ENCODE data around the gene TMEM270.
"Not testable (repeated sequence)": the region's sequence is repeated elsewhere in the genome, so short reads cannot be mapped to it uniquely, and the experiment has no call there.

Gene TMEM270

GRCh38 chr7:73833251-73833919 lies 27.6 kb upstream of the TMEM270 start:
- DNase-seq = no peak

GRCh38 chr7:73834626-73835191 lies 26.2 kb upstream of the TMEM270 start:
- no peak for DNase-seq

GRCh38 chr7:73837167-73837566 lies 23.8 kb upstream of the TMEM270 start:
- not testable (repeated sequence) for DNase-seq

- no peak for DNase-seq
Observed at GRCh38 chr7:73838642-73839041, 22.3 kb upstream of the TMEM270 start.

GRCh38 chr7:73839290-73839689 lies 21.7 kb upstream of the TMEM270 start:
- no peak for DNase-seq

- no peak for DNase-seq
Observed at GRCh38 chr7:73839743-73840714, 20.9 kb upstream of the TMEM270 start.

- DNase-seq = no peak
Observed at GRCh38 chr7:73840715-73841379, 20.1 kb upstream of the TMEM270 start.

GRCh38 chr7:73841689-73842066 lies 19.3 kb upstream of the TMEM270 start:
- no peak for DNase-seq

GRCh38 chr7:73842067-73842976 lies 18.6 kb upstream of the TMEM270 start, which contains the start of gene METTL27:
Gene METTL27, minus strand, starts transcription at chr7:73842516. Its CDS starts 376 bp downstream, at chr7:73842140.
- DNase-seq = peak; percentile 94

- DNase-seq = no peak
Observed at GRCh38 chr7:73844131-73844547, 16.8 kb upstream of the TMEM270 start.

GRCh38 chr7:73844848-73845460 lies 16.0 kb upstream of the TMEM270 start:
- DNase-seq = peak; percentile 67

- not testable (repeated sequence) for DNase-seq
Observed at GRCh38 chr7:73845701-73846195, 15.2 kb upstream of the TMEM270 start.

- DNase-seq = no peak
Observed at GRCh38 chr7:73847941-73848723, 12.8 kb upstream of the TMEM270 start.

- DNase-seq = peak; percentile 99
Observed at GRCh38 chr7:73850781-73851207, 10.2 kb upstream of the TMEM270 start.

GRCh38 chr7:73851410-73852338 lies 9.3 kb upstream of the TMEM270 start:
- DNase-seq = peak; percentile 98

- no peak for DNase-seq
Observed at GRCh38 chr7:73852500-73852899, 8.5 kb upstream of the TMEM270 start.

- DNase-seq = no peak
Observed at GRCh38 chr7:73856941-73857340, 4.0 kb upstream of the TMEM270 start.

- DNase-seq = no peak
Observed at GRCh38 chr7:73858807-73859206, 2.2 kb upstream of the TMEM270 start.

- DNase-seq = no peak
Observed at GRCh38 chr7:73861305-73861704, 346 bp downstream of the TMEM270 start.

Measured in fibroblast of skin of scalp (primary cell).